22Rv1 (cell line): Measurements from ENCODE around the gene TMED10.

Source experiments
- ZFX ChIP-seq: fragments of 450-650 bp; IDR thresholded peaks from 2 replicates; pipeline ENCODE4 v1.6.1; 2017; ENCODE audit warnings: antibody characterized with exemption, borderline replicate concordance
- TF ChIP-seq, protein P1 (sequence below): fragments of 450-650 bp; IDR thresholded peaks from 2 replicates; pipeline ENCODE4 v1.5.1; 2017; ENCODE audit warnings: mild to moderate bottlenecking

DNA sequence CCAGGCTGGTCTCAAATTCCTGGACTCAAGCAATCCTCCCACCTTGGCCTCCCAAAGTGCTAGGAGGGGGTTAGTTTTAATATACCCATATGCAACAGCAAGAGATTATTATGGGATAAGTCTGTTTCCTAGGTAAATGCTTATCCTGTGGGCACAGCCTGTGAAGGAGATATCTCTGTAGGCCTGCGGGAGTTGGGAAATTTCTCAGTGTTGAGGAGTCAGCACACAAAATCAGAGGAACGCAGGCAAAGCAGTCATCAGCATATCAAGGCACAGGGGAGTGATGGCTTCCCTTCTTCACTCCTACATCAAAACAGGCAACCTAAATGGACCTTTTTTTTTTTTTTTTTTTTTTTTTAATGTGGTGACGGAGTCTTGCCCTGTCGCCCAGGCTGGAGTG is 20.9 kb upstream of the TMED10 start:
- TF ChIP-seq, protein P1, sequence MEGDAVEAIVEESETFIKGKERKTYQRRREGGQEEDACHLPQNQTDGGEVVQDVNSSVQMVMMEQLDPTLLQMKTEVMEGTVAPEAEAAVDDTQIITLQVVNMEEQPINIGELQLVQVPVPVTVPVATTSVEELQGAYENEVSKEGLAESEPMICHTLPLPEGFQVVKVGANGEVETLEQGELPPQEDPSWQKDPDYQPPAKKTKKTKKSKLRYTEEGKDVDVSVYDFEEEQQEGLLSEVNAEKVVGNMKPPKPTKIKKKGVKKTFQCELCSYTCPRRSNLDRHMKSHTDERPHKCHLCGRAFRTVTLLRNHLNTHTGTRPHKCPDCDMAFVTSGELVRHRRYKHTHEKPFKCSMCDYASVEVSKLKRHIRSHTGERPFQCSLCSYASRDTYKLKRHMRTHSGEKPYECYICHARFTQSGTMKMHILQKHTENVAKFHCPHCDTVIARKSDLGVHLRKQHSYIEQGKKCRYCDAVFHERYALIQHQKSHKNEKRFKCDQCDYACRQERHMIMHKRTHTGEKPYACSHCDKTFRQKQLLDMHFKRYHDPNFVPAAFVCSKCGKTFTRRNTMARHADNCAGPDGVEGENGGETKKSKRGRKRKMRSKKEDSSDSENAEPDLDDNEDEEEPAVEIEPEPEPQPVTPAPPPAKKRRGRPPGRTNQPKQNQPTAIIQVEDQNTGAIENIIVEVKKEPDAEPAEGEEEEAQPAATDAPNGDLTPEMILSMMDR, result no peak
- no peak for TF ChIP-seq ZFX
